ENCODE results near the gene NRL. TPM values are rescaled to one million over a fixed set of nuclear protein-coding genes. Genes with fewer than 3 reads are reported as not detected.
A peak's percentile ranks its signal among the peaks of the same experiment; 100 is the strongest.

Gene NRL
- total RNA-seq, 1 experiment from 2014 or later = 1.3 TPM

DNA sequence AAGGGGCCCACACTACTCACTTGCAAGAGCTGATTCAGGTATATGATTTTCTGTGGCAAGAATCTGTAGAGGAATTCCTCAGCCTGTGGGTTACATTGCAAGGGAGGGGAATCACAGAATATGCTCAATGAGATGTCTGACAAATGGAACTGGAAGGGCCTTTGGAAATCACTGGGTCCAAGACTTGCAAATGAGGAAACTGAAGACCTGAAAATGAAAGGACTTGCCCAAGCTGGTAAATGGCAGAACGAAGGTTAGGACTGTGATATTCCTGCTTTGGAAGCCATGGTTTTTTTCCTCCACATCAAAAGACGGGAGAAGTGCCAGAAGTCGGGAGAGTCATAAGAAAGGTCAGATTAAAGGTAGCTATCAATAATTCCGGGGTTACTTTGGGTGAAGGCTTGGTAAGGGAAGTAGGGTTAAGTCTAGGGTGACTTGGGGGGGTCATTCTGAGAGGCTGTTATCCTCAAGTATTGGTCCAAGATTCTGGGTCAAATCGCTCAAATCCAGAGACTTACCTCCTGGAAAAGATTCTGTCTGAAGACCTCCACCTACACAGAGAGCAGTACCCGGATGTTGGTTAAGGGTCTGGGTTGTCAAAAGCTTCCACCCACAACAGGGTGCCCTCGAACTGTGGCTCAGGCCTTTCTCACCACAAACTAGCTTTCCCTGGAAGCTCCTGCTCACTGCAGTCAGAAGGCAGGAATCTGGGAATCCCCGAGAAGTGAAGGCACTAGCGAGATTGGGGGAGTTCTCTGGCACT, 31.1 kb upstream of the NRL start:
- DNase-seq (ENCODE audit: low spot score) = no peak
- in situ Hi-C loops (cut with HindIII; ENCODE audit: low sequenced_read_pairs) = no loop called here

DNA sequence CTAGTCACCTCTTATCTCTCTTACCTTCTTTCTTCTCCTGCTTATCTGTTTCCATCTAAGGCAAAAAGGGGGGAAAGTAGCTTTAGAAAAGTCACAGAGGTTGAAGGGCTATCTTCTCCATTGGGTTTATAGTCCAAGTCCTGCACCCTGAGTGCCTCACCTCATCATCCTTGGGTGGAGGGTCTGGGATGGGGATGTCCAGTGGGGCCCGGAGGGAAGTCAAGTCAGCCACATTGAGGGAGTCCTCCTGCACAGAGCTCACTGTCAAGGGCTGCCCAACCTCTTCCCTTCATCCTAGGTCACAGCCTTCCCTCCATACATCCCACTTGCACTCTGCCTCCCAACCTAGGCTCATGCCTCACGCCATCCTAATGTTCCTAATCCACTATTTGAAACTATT, 30.5 kb upstream of the NRL start:
- in situ Hi-C loops (cut with HindIII; ENCODE audit: low sequenced_read_pairs) = no loop called here
- no peak for DNase-seq (ENCODE audit: low spot score)

DNA sequence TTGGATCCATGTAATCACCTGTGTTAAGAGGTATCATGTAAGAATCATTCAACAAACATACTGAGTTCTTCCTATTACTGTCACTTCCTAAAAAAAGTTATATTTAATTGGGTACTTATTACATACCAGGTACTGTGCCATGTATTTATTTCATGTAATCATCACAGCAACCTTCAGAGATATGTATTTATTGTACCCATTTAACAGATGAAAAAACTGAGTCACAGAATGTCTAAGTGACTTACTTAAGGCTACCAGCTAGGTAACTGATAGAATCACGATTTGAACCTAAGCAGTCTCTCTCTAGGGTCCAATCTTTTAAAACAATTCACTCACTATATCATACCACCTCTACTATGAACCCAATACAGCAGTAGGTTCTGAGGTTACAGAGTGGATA, 29.7 kb upstream of the NRL start:
- in situ Hi-C loops (cut with HindIII; ENCODE audit: low sequenced_read_pairs) = no loop called here
- no peak for DNase-seq (ENCODE audit: low spot score)

DNA sequence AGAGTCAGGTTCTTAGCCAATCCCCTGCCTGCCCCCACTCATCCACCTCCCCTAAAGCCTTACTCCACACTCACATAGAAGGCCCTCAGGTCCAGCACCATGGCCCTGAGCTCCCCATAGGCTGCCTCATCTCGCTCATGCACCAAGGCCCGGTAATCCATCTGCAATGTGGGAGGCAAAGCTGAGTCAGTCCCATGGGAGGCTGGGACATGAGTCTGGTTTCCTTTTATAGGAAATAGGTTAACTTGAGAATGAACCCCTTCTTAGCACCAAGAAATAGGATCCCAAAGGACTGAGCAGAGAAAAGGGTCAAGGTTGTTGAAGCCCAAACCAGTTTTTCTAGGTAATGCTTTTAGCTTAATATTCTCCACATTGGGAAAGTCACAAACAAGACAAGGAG, 28.8 kb upstream of the NRL start:
- in situ Hi-C loops (cut with HindIII; ENCODE audit: low sequenced_read_pairs) = no loop called here
- no peak for DNase-seq (ENCODE audit: low spot score)

DNA sequence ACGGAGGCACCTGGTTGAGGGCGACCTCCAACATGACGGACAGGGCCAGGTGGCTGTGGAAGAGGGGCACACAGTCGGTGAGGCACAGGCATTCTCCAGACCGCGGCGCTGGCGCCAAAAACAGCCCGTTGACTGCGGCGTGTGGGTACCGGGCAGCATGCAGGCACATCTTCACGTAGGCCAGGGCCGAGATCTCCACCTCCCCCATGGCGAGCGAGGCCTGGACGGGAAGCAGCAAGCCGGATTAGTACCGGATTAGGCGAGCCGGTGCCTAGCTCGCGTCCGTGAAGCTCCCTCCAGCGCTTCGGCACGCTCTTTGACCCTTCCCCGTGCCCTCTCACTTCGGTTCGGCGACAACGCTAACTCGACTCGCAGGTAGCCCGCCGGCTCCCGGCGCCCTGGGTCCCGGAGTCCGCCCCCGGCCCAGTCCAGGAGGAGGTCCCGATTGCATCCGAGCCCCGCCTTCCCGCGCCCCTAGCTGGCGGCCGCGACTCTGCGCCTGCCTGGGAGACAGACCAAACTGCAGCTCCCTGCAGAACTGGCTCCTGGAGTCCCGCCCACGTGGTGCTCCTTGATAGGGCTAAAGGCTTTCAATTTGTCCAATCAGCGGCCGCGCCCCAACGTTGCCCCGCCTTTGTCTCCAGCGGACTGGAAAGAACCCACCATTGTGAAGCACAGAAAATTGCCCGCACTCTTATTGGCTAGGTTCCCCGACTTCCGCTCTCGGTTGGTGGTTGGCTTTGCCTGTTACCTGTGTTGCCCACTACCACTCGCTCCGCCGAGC, 26.5 kb upstream of the NRL start, which contains the start of gene EMC9:
Gene EMC9, minus strand, starts transcription at position 495 of the 784 bp plus-strand sequence. Its CDS starts 287 bp downstream, at position 208.
- in situ Hi-C loops (cut with HindIII; ENCODE audit: low sequenced_read_pairs) = no loop called here
- DNase-seq (ENCODE audit: low spot score) = peak; percentile 100

DNA sequence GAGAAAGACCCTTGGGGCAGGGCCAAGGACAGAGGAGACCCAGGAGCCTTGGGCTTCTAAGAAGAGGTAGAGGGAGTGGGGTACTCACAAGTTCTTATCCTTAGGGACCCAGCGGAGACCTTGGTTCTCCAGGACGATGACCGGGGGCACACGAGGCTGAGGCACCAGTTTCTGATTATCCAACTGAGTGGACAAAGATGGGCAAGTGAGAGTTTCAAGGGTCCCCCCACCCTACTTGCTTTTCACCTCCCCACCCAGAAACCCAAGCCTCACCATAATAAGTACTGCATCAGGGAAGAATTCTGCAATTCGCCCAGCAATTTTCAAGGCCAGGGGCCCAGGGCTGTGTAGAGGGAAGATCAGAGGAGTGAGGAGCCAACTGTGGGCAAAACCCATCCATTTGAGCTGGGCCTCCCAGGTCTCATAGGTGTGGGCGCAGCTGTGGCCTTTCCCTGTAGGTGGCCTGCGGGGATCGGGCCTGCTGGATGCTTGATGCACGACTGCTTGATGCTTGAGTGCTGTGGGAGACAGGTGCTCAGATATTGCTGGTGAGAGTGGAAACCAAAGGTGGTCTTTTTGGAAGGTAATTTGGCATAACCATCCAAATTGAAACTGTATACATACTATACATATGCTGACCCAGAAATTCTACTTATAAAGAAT, 24.7 kb upstream of the NRL start:
- in situ Hi-C loops (cut with HindIII; ENCODE audit: low sequenced_read_pairs) = no loop called here
- DNase-seq (ENCODE audit: low spot score) = no peak

DNA sequence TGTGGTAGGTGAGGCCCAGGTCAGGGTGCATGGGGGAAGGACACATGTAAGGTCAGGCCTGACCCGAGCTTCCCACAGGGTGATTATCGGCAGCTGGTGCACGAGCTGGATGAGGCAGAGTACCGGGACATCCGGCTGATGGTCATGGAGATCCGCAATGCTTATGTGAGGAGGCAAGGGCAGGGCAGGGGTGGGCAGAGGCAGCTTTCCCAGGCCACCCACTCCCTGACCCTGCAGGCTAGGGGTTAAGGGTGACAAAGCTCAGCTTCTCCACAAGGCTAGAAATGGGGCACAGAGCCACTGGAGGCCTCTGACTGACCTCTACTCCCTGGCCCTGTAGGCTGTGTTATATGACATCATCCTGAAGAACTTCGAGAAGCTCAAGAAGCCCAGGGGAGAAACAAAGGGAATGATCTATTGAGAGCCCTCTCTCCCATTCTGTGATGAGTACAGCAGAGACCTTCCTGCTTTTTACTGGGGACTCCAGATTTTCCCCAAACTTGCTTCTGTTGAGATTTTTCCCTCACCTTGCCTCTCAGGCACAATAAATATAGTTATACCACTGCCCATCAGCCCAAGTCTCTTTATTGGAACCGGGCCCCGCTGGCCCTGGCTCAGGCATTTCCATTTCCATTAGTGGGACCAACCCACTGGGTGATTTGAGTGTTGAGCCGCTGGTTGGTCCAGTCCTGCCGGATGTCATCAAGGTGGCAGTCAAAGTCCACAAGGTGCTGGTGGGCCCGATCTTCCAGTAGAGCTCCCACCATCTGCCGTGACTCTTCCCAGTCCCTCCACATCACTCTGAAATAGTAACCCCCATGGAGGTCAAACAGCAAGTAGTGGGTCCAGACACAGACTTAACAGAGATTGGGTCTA, 23.9 kb upstream of the NRL start:
- no peak for DNase-seq (ENCODE audit: low spot score)
- in situ Hi-C loops (cut with HindIII; ENCODE audit: low sequenced_read_pairs) = no loop called here

DNA sequence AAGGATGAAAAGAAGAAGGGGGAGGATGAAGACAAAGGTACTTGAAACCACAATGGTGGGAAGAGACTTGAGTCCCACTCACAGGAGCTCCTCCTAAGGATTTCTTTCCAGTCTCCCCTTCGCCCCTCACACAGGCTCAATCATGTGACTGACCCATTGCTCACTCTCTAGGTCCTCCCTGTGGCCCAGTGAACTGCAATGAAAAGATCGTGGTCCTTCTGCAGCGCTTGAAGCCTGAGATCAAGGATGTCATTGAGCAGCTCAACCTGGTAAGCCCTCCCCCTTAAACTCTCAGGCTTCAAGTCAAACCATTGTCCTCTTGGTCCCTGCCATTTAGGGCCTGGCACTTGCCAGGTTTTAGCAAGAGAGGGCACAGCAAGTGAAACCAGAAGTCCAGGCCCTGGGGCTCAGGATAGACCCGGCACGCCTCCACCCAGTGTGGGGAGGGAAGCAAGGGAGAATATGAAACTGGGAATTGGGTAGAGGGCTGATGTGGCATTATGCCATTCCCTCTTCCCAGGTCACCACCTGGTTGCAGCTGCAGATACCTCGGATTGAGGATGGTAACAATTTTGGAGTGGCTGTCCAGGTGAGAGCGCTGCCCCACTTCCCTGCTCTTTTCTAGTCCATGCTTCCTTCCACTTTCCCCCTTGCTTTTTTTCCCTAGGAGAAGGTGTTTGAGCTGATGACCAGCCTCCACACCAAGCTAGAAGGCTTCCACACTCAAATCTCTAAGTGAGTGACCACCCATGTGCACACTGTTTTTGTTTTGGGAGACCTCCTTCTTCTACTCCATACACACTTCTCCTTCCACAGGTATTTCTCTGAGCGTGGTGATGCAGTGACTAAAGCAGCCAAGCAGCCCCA, 23.0 kb upstream of the NRL start:
- DNase-seq (ENCODE audit: low spot score) = peak; percentile 13
- in situ Hi-C loops (cut with HindIII; ENCODE audit: low sequenced_read_pairs) = no loop called here

DNA sequence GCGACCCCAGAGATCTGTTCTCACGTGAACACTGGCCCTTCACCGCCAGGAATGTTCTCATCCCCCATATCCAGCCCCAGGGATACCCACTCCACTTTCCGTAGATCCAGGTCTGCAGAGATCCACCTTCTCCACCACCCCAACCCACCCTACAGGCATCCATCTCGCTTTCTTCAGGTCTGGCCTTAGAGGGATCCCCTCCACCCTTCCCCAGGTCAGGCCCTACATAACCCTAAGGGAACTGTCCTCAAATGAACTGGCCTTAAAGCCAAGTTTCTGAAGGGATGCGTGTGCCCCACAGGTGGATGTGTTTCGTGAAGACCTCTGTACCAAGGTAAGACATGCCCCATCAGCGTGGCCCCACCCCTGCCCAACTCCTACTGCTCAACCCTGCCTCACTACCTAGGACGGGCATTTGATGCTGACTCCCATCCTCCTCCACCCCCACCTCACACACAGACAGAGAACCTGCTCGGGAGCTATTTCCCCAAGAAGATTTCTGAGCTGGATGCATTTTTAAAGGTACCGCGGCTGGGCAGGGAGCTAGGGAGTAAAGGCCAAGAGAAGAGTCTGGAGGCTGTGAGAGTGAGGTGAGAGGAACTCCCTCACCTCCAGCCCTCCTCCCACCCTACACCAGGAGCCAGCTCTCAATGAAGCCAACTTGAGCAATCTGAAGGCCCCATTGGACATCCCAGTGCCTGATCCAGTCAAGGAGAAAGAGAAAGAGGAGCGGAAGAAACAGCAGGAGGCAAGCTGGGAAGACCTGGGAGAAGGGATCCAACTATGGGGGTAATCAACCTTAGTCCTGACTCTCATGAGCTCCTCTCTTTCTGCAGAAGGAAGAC, 22.2 kb upstream of the NRL start:
- DNase-seq (ENCODE audit: low spot score) = peak; percentile 15
- in situ Hi-C loops (cut with HindIII; ENCODE audit: low sequenced_read_pairs) = no loop called here

DNA sequence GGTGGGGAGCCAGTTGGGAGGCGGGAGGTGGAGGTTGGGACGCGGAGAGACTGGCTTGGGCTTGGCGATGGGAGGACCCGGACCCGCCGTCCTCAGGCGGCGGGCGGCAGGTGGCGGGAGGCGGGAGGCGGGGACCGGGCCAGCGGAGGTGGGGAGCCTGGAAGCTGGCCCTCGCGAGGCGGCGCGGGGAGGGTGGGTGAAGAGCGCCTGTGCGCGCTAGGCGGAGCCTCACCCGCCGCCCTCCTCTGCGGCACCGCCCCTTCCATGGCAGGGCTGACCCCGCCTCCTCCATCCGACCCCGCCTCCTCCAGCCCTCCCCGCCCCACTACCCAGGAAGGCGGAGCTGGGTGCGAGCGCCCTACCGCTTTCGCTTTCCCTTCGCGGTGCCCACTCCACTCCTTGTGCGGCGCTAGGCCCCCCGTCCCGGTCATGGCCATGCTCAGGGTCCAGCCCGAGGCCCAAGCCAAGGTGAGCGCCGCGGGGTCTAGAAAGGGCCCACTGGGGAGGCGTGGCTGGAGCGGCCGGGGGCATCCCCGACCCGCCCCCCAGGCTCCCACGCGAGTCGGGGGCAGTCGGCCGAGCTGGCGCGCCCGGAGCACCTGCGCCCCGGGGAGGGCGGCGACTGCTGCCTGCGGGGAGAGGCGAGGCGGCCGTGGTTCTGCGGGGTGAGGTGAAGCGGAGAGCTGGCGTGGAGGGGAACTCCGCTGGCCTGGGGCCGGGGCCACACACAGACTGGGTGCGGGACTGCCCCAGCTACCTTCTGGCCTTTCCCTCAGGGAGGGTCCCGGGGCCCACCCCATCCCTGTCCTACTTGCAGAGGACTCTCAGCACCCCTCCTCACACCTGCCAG, 21.3 kb upstream of the NRL start, which contains the start of gene PSME1:
Gene PSME1, plus strand, starts transcription at position 361 of the 850 bp plus-strand sequence. Its CDS starts 69 bp downstream, at position 430.
- peak; percentile 96 for DNase-seq (ENCODE audit: low spot score)
- in situ Hi-C loops (cut with HindIII; ENCODE audit: low sequenced_read_pairs) = no loop called here

DNA sequence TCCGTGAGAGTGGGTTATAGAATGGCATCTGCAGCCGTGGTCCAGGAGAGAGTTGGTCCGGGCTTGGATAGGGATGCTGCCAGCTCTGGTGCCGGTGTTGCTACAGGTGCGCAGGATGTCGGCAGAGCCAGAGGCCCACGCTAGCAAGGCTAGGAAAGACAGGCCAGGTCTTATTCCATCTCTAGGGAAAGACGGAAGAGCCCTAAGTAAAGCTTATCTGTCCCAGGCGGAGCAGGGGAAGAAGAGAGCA, 20.8 kb upstream of the NRL start:
- DNase-seq (ENCODE audit: low spot score) = no peak
- in situ Hi-C loops (cut with HindIII; ENCODE audit: low sequenced_read_pairs) = no loop called here

DNA sequence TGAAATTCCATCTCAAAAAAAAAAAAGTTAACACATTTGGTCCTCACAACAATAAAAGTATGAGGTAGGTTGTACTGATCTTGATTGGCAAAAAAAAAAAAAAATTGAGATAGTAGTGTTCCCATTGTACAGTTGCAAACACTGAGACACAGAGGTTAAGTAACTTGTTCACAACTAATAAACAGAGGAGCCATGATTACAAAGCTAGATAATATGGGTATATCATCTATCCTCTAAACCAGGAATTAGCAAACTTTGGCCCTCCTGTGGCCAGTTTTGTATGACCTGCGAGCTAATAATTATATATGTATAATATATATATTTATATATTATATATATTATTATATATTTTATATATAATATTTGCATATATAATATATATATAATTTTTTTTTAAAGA, 19.0 kb upstream of the NRL start:
- DNase-seq (ENCODE audit: low spot score) = no peak
- in situ Hi-C loops (cut with HindIII; ENCODE audit: low sequenced_read_pairs) = no loop called here

DNA sequence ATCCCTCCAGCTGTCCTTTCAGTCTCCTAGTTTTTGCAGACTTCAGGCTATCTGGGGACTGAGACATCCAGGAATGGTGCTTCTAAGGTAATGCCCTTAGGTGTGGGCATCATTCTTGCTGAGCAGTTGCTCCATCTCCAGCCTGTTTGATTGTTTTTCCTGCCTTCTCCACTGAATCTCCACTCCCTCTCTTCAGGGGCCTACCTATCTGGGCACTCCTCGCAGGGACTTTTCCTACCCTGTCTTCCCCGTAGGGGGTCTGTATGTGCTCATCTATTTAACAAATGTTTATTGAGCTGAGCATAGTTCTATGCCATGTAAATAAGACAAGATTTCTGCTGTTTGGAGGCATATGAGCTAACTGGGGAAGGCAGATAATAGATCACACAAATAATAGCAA, 18.2 kb upstream of the NRL start:
- no peak for DNase-seq (ENCODE audit: low spot score)
- in situ Hi-C loops (cut with HindIII; ENCODE audit: low sequenced_read_pairs) = no loop called here

DNA sequence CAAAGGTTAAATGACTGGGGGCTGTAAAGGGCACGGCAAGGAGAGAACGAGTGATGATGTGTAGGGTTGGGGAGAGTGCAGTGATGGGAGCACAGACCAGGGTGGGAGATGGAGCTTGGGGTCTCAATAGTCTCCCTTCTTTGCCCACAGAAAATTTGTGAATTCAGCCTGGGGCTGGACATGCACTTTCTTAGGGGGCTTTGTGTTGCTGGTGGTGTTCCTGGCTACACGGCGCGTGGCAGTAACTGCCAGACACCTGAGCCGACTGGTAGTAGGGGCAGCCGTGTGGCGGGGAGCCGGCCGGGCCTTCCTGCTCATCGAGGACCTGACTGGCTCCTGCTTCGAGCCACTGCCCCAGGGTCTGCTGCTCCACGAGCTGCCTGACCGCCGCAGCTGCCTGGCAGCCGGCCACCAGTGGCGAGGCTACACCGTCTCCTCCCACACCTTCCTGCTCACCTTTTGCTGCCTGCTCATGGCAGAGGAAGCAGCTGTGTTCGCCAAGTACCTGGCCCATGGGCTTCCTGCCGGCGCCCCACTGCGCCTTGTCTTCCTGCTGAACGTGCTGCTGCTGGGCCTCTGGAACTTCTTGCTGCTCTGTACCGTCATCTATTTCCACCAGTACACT, 17.4 kb upstream of the NRL start:
- DNase-seq (ENCODE audit: low spot score) = no peak
- in situ Hi-C loops (cut with HindIII; ENCODE audit: low sequenced_read_pairs) = no loop called here

DNA sequence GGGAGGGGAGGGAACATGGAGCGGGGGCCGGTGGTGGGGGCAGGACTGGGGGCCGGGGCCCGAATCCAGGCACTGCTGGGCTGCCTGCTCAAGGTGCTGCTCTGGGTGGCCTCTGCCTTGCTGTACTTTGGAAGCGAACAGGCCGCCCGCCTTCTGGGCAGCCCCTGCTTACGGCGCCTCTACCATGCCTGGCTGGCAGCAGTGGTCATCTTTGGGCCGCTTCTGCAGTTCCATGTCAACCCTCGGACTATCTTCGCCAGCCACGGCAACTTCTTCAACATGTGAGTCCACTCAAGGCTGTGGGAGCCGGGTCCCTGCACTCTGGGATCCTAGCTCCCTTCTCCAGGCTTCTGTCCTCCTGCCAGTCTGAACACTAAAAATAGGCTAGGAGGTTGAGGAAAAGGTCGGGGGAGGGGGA, 16.8 kb upstream of the NRL start:
- in situ Hi-C loops (cut with HindIII; ENCODE audit: low sequenced_read_pairs) = no loop called here
- DNase-seq (ENCODE audit: low spot score) = no peak

Measured in G401 (cell line).